NCI-H1436 (cell line): ENCODE data around the gene CRTAP.
"Not testable (repeated sequence)": the region's sequence is repeated elsewhere in the genome, so short reads cannot be mapped to it uniquely, and the experiment has no call there.

Experiments
- DNase-seq: peaks from one replicate; lab custom pipeline; 2025; lab: John Stamatoyannopoulos, UW

The CRTAP gene

DNA sequence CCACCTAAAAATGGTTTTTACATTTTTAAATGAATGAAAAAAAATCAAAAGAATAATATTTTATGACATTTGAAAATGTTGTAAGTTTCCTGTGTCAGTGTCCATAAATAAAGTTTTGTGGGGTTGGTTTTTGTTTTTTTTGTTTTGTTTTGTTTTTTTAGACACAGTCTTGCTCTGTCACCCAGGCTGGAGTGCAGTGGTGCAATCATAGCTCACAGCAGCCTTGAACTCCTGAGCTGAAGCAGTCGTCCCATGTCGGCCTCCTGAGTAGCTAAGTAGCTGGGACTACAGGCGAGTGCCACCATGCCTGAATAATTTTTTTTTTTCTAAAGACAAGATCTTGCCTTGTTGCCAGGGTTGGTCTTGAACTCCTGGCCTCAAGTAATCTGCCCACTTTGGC is 14.1 kb upstream of the CRTAP start:
- DNase-seq = no peak

DNA sequence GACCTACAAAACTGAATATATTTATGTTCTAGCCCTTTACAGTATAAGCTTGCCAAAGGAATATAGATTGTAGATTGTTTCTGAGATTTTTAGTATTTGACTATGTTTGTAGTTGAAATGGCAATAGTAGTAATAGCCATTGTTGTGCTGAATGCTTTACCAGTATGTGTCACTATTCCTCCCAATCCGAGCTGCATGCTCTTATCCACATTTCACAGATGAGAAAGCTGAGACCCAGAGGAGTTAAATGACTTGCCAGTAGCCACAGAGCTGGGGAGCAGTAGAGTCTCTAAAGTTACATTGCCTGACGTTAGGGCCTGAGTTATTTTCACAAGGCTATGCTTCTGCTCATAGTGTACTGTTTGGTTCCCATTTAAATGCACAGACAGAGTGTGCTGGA is 13.6 kb upstream of the CRTAP start:
- no peak for DNase-seq

DNA sequence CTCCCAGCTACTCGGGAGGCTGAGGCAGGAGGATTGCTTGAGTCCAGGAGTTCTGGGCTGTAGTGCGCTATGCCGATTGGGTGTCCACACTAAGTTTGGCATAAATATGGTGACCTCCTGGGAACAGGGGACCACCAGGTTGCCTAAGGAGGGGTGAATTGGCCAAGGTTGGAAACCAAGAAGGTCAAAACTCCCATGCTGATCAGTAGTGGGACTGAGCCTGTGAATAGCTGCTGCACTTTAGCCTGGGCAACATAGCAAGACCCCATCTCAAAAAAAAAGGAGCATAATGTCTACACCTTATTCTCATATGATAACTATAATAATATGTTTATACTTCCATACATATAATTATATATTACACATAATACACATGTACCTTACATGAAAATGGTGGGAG is 10.8 kb upstream of the CRTAP start:
- DNase-seq = no peak

DNA sequence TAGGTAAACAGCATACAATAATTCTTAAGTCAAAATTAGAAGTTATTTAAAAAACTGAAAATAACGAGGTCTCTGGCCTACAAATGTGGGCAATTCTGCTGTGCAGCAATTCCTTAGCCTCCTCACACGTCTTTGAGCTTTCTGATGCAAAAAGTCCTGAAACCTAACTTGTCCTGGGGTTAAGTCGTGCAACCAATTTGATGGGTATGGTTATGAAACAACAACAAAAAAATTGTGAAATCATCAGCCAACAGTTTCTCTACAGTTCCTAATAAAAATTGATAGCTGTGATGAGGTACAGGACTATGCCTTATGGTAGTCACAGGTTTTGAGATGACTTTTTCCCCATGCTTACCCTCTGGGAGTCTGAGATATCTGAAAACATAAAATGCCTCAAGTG is 10.3 kb upstream of the CRTAP start:
- DNase-seq = no peak

DNA sequence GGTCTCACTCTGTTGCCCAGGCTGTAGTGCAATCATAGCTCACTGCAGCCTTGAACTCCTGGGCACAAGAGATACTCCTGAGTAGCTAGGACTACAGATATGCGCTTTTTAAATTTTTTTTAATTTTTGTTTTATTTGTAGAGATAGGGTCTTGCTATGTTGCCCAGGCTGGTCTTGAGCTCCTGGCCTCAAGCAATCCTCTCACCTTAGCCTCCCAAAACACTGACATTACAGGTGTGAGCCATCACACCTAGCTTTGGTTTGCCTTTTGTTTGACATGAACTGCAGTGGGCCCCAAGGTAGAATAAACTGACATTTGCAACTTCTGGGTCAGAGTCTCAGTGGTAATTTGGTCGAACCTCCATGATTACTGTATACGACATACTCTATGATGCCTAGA is 9.0 kb upstream of the CRTAP start:
- no peak for DNase-seq

DNA sequence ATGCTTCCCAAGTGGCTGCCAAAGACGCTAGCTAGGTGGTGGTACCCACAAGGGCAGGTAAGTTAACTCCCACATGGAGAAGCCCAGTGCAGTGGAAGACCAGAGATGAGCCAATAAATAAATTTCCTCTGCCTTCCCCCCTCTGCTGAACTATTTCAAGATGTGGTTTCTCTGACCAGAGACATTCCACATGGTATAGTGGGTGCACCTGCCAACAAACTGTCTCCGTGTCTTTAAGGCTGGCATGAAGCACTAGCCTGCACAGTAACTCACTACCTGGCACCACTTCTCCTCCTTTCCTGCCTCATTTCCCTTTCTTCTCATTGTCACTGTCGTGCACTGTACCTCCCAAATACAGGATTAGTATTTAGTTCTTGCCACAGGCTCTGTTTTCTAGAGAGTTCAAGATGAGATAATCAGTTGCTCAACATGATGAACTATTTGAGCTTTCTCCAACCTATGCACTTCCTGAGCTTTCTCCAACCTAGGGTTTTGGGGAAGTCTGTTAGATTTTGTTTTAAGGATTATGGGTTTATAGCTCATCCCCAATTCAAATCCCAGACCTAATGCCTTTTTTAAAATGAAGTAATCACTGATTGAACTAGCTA is 8.4 kb upstream of the CRTAP start:
- DNase-seq = no peak

DNA sequence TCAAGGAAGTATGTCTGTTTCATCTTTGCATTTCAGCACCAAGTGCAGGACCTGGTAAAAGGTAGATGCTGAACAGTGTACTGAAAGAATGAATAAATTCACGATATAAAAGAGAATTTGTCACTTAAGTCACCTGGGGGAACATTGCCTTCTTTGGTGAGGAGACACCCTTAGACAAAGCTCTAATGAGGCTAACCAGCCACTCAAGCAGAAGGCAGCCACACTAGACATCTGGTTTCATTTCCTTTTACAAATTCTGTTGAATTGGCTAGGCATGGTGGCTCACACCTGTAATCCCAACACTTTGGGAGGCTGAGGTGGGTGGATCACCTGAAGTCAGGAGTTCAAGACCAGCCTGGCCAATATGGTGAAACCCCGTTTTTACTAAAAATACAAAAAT is 7.0 kb upstream of the CRTAP start:
- not testable (repeated sequence) for DNase-seq

DNA sequence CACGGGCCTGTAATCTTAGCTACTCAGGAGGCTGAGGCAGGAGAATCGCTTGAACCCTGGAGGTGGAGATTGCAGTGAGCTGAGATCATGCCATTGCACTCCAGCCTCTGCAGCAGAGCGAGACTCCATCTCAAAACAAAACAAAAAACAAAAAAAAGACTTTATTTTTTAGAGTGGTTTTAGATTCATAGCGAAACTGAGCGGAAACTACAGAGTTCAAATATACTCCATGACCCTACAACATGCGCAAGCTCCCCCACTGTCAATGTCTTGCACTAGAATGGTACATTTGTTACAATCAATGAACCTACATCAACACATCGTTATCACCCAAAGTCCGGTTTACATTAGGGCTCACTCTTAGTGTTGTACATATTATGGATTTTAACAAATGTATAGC is 2.2 kb upstream of the CRTAP start:
- no peak for DNase-seq

DNA sequence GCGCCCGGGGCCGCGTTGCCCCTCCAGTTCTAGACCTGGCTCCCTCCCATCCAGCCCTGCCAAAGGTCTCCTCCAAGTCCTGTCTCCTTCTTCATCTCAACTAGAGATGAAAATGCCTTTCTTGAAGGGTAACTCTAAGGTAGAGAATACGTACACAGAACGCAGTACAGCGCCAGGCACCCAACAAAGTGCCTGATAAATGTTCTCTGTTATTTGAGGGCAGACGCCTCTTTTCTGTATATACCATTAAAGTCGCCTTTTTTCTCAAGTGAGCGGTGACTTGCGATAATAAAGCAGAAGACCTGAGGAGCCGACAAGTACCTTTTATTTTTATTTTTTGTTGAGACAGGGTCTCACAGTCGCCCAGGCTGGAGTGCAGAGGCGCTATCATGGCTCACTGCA is 809 bp downstream of the CRTAP start:
- DNase-seq = no peak

DNA sequence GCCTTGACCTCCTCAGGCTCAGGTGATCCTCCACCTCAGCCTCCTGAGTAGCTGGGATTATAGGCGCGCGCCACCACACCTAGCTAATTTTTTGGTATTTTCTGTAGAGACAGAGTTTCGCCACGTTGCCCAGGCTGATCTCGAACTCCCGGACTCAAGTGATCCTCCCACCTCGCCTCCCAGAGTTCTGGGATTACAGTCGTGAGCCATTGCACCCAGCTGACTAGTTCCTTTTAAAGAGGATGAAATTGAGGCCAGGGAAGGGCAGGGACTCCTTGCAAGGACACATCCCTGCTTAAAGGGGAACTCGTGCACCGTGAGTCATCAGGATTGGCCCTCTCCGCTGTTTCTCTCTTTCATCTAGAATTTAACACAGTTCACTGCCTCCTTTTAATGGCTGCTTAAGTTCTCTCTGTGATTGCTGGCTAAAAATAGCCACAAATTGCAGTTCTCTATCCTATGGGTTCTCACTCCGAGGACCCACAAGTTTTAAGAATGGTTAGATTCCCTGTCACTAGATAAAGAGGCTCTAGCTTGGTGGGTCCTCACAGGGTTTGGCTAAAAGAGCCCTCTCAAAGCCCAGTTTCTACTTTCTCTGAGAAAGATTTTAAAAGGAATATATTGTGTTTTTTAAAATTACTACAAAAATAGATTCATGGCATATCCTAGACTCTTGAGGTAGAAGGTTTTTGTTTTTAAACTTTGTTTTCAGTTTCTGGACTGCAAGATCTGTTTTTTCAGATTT is 1.4 kb downstream of the CRTAP start:
- DNase-seq = no peak

DNA sequence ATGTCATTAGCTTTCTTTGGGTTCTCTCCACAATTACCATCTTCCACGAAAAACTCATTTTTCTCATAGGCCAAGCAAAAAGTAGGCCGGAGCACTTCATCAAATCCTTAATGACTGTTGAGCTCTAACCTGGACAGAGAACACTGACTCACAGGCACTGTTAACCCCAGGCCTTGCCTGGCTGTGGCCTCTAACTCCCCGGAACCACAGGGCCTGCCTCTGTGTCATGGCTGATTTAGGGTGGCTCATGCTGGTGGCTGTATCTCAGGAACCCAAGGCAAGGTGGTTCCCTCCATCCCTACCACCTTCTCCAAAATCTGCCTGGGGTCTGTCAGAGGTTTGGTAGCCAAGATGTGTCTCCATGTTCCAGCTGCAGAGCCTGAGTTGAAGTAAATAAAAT is 3.6 kb downstream of the CRTAP start:
- DNase-seq = no peak

DNA sequence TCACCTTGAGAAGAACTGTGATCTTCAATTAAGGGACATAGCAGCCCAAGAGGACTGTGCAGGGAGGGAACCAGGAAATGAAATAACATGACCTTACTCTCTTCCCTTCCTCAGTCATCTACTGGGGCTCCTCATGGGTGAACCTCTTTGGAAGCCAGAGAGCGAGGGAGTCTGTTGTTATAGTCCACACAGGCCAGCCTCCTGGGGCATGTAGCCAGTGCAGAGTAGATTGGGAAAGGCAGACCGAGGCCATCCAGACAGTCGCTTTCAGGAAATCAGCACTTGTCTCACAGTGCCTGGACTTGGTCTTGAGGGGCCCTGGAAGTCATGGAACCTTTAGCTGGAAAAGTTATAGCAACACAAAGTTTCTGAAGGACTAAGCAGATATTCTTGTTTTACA is 6.1 kb downstream of the CRTAP start:
- DNase-seq = no peak

DNA sequence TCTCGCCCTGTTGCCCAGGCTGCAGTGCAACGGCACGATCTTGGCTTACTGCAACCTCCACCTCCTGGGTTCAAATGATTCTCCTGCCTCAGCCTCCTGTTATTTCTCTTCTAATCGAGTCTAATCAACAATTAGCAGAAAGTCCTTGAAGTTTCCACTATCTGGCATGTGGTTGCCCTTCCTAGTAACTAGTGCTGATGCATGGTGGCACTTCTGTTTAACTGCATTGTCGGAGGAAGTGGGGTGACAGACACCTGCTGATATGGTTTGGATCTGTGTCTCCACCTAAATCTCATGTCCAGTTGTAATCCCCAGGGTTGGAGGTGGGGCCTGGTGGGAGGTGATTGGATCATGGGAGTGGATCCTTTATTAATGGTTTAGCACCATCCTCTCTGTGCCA is 9.2 kb downstream of the CRTAP start:
- no peak for DNase-seq

DNA sequence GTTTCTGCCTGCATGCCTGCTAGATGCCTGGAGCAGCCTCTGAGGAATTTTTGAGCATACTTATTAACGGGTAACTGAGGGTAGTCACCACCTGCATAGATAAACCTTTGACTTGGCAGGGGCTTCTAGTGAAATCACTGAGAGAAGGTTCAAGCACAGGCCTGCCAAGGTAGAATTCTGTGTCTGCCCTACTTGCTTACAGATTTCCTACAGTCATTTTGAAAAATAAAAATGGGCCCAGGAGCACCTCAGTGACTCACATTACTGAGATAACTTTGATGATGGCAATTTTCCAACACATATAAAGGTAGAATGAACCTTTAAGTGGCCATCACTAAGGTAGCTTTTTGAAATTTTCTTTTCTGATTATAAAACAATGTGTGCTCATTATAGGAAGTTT is 10.8 kb downstream of the CRTAP start:
- no peak for DNase-seq

DNA sequence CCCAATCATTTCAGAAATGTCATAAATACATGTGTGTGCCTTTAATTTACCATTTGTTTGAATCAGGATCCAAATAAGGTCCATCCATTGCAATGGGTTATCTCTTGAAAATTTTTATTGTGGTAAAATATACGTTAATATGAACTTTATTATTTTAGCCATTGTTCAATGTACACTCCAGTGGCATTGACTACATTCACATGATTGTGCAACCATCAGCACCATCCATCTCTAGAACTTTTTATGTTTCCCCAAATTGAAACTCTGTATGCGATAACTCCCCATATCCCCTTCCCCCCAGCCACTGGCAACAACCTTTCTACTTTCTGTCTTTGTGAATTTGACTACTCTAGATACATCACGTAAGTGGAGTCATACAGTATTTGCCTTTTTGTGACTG is 12.0 kb downstream of the CRTAP start:
- DNase-seq = no peak

DNA sequence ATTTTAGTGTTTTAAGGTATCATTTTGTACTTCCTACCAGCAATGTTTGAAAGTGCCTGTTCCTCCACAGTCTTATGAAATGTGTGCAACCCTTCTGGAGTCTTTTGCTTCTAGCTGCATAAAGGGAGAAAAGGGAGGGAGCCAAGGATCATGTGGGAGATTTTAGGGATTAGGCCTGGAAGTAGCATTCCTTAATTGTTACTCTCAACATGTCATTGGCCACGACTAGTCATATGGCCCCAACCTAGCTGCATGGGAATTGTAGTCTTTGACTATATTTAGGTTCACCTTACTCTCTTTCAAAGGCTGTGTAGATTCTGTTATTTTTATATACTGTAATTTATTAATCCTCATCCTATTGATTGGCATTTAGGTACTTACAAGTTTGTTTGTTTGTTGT is 14.9 kb downstream of the CRTAP start:
- DNase-seq = no peak

DNA sequence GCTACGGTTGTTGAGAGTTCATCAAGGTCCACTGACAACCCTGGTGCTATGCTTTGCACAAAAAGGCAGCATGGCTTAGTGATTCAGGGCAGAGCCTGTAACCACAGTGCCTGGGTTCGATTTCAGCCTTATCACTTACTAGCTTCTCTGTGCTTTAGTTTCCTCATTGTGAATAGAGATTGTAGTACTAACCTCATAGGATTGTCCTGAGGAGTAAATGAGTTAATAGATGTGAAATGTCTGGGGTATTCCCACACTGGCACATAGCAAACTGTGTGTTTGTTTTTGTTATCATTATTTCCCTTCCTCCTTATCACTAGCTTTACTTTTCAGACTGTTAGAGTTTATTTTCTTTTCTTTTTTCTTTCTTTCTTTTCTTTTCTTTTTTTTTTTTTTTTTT is 16.3 kb downstream of the CRTAP start:
- DNase-seq = no peak

DNA sequence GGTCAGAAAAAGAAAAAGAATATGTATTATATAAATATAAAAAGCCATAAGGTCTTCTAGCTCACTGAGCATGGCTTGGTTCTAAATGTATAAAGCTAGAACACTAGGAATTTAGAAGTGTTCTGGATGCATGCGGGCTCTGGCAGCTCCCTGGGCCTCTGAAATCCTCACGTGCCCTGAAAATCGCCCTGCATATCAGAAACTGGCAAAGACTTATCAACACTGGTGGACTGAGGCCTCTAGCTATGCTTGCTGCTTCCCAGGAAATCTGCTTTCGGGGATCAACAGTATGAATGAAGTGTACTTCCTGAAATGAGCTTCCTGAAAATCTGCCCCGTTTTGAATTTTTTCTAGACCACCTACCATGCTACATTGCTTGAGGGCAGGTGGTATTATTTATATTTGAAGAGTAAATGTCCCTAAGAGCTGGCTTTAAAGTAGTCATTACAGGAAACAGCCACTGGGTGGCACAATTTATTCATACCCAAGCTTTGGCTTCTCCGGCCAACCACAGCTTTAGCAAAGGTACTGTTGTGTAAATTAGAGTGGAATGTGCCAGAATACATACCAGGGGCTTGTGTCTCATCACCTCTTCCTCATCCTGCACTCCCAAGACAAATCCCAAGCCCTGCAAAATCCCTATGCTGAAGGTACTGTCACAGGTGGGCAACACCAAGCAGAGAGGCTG is 17.7 kb downstream of the CRTAP start:
- peak; percentile 0 for DNase-seq

DNA sequence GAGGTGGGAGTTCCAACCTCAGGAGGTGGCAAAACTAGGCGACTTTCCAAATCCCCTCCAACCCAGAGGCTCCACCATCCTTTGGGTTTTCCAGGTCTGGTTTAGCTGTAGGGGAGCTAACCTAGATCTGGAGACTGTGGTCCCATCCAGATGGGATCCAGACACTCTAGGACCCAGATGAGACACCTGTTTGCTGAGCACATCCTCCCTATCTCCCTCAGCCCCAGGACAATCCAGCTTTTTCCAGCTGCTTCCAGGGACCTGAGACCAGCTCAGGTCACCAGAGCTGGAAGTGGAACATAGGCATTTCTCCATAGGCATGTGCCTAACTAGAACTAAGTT is 18.2 kb downstream of the CRTAP start:
- DNase-seq = no peak

DNA sequence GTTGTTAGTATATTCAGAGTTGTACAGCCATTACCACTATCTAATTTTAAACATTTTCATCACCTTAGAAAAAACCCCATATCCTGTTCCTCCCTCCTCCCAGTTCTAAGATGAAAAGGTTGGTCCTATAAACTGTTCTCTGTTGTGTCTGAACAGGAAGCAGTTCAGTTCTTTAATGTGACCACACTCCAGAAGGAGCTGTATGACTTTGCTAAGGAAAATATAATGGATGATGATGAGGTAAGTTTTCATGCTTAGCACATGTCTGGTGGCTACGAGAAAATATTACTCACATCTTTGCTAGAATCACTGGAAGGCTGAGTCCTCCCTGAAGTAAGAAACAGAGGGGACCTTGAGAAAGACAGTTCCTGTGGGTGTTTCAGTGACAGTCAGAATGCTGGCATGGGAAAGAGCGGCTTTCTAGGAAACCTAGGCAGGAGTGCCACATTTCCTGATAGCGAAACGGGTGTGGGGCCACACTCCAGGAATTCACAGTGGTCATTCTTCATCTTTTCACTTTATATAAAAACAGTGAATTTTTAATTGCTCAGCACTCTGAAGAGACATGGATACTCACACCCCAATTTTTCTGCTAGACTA is 20.3 kb downstream of the CRTAP start:
- no peak for DNase-seq

DNA sequence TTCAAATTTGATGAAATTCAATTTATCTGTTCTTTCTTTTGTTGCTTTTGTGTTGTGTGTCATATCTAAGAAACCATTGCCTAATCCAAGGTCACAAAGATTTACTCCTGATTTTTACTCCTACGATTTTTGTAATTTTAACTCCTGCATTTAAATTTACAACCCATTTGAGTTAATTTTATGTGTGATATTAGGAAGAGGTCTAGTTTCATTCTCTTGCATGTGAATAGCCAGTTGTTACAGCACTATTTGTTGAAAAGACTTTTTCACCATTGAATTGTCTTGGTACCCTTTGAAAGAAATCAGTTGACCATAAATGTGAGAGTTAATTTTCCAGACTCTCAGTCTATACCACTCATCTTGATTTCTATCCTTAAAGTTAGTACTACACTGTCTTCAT is 23.9 kb downstream of the CRTAP start:
- DNase-seq = no peak

DNA sequence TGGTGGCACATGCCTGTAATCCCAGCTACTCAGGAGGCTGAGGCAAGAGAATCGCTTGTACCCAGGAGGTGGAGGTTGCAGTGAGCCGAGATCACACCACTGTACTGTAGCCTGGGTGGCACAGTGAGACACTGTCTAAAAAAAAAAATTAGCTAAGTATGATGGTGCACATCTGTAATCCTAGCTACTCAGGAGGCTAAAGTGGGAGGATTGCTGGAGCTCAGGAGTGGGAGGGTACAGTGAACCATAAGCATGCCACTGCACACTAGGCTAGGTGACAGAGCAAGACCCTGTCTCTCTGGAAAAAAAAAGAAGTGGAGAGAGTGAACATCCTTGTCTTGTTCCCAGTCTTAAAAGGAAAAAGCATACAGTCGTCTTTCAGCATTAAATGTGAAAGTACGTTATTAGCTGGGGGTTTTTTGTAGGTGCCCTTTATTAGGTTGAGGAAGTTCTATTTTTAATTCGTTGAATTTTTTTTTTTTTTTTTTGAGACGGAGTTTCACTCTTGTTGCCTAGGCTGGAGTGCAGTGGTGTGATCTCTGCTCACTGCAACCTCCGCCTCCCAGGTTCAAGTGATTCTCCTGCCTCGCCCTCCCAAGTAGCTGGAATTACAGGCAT is 25.3 kb downstream of the CRTAP start:
- DNase-seq = not testable (repeated sequence)

DNA sequence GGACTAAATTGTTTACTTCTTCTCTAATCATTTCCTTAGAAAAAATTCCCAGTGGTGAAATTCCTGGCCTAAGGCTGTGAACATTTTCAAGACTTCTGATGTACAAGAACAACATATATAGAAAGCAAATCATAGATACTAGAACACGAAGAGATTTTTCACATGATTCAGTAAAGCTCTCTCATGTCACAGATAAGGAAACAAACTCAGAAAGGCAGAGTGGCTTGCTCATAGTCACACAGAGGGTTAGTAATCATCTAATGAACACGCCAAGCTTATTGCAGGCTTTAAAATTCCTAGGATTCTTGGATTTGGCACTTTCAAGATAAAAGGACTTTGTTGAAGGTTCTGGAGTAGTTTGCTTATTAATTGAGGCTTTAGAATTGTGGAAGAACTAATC is 26.2 kb downstream of the CRTAP start:
- DNase-seq = no peak
